Type B pancreatic cell (in vitro differentiated cells): ENCODE results near the gene H2BK1. TPM values are rescaled to one million over a fixed set of nuclear protein-coding genes. Genes with fewer than 3 reads are reported as not detected.
A peak's percentile ranks its signal among the peaks of the same experiment; 100 is the strongest.

Source experiments
- DNase-seq: peaks from one replicate; pipeline ENCODE4 v3.0.0; 2021; ENCODE audit warnings: mixed read lengths; ENCODE audit not compliant: unreplicated experiment; ENCODE audit errors: extremely low spot score
- H3K27ac Mint-ChIP-seq: 2 replicates; pipeline ENCODE4 v1.8.0; 2021; ENCODE audit warnings: mild to moderate bottlenecking, mixed read lengths
- H3K27me3 Mint-ChIP-seq: 2 replicates; pipeline ENCODE4 v1.8.0; 2021; ENCODE audit warnings: mixed read lengths
- H3K36me3 Mint-ChIP-seq: 2 replicates; pipeline ENCODE4 v1.8.0; 2021; ENCODE audit warnings: mixed read lengths
- H3K4me1 Mint-ChIP-seq: one replicate; pipeline ENCODE4 v1.8.0; 2021; ENCODE audit warnings: mixed read lengths; ENCODE audit not compliant: unreplicated experiment
- H3K4me3 Mint-ChIP-seq: 2 replicates; pipeline ENCODE4 v1.8.0; 2021; ENCODE audit warnings: mild to moderate bottlenecking, mixed read lengths
- H3K9me3 Mint-ChIP-seq: 2 replicates; pipeline ENCODE4 v1.8.0; 2021; ENCODE audit warnings: mixed read lengths
- total RNA-seq: library from RNA; stranded (reverse); gene quantifications from 2 replicates; pipeline ENCODE4 v1.2.1, GENCODE V29; 2021; ENCODE audit warnings: low replicate concordance
- TF ChIP-seq, protein P1 (sequence below): fragments of 200-600 bp; sonication (generic); conservative IDR thresholded peaks from 2 replicates; pipeline ENCODE4 v1.5.0; 2021; ENCODE audit warnings: antibody characterized with exemption, mild to moderate bottlenecking

Gene H2BK1
- total RNA-seq, 1 donor from 2014 or later: not detected

DNA sequence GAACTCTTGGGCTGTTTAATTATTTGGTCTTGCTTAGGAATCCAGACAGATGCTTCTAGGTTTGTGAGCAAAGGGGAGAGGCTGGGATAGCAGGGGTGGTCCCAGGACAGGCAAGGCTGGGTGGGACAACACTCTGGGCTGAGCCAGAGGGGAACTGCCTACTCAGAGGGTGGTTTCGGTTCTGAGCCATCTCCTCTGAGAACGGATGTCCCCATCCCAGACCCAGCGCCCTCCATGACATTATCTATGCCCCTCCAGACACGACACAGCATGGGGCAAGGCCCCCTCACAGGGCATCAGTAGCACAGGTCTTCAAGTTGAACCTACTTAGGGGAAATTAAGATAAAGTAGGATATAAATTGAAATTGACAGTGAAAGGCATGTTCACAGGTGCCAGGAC, 30.3 kb downstream of the H2BK1 start:
- DNase-seq: peak; percentile 63
- TF ChIP-seq, protein P1, sequence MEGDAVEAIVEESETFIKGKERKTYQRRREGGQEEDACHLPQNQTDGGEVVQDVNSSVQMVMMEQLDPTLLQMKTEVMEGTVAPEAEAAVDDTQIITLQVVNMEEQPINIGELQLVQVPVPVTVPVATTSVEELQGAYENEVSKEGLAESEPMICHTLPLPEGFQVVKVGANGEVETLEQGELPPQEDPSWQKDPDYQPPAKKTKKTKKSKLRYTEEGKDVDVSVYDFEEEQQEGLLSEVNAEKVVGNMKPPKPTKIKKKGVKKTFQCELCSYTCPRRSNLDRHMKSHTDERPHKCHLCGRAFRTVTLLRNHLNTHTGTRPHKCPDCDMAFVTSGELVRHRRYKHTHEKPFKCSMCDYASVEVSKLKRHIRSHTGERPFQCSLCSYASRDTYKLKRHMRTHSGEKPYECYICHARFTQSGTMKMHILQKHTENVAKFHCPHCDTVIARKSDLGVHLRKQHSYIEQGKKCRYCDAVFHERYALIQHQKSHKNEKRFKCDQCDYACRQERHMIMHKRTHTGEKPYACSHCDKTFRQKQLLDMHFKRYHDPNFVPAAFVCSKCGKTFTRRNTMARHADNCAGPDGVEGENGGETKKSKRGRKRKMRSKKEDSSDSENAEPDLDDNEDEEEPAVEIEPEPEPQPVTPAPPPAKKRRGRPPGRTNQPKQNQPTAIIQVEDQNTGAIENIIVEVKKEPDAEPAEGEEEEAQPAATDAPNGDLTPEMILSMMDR: no peak
- H3K36me3 Mint-ChIP-seq: no peaks in the 10 kb centered on the region
- no peak overlapping the region for H3K27ac Mint-ChIP-seq
- no peaks in the 10 kb centered on the region for H3K4me1 Mint-ChIP-seq
- no peaks in the 10 kb centered on the region for H3K9me3 Mint-ChIP-seq
- no peak overlapping the region for H3K4me3 Mint-ChIP-seq
- peaks cover 42% of the 10 kb centered on the region for H3K27me3 Mint-ChIP-seq

DNA sequence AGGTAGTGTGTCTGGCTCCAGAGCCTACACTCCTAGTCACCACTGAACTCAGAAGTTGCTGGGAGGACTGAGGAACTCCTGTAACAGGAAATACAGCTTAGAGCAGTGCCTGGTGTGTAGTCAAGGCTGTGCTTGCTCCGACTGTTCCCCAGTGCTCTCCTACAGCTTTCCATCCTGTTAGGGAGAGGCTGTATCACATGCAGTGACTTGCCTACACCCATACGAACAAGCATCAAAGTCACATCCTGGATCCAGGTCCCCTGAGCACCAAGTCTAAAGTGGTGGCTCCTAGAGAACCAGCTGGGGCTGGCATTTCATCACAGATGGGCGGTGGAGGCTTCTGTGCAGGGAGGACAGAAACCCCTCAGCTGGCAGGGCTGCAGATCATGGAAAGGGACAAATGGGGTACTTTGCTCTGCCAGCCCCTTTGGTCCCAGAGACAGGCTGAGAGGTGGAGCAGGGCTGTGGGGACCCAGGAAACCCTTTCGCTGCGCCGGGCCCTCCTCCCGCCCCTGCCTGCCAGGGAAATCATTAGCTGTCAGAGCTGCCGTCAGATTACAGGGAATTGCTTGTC, 30.9 kb downstream of the H2BK1 start:
- no peaks in the 10 kb centered on the region for H3K36me3 Mint-ChIP-seq
- no peaks in the 10 kb centered on the region for H3K4me1 Mint-ChIP-seq
- peak; percentile 48 for DNase-seq
- no peak overlapping the region for H3K27ac Mint-ChIP-seq
- H3K4me3 Mint-ChIP-seq: no peak overlapping the region
- TF ChIP-seq, protein P1: no peak
- H3K27me3 Mint-ChIP-seq: peaks cover 44% of the 10 kb centered on the region
- no peaks in the 10 kb centered on the region for H3K9me3 Mint-ChIP-seq

DNA sequence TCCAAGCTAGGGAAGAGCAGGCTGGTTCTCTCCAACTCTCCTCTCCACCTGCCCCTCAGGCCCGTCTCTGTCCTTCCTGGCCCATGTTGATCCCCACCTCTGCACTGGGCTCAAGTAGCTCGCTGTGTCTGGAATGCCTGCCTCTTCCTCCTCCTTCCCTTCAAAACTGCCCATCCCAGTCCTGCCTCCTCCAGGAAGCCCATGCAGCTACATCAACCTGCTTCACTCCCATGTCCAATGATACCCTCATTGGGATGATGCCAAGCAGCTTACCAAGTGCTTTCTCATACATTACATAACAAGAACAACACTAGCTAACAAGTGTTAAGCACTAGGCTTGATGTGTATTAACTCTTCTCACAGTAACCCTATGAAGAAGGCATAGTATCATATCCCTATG, 31.5 kb downstream of the H2BK1 start:
- TF ChIP-seq, protein P1: no peak
- Mint-ChIP-seq H3K27ac (no peak overlapping the region), H3K36me3 (no peaks in the 10 kb centered on the region), H3K4me1 (no peaks in the 10 kb centered on the region), H3K4me3 (no peak overlapping the region), H3K9me3 (no peaks in the 10 kb centered on the region), H3K27me3 (peaks cover 44% of the 10 kb centered on the region)
- DNase-seq: peak; percentile 42

DNA sequence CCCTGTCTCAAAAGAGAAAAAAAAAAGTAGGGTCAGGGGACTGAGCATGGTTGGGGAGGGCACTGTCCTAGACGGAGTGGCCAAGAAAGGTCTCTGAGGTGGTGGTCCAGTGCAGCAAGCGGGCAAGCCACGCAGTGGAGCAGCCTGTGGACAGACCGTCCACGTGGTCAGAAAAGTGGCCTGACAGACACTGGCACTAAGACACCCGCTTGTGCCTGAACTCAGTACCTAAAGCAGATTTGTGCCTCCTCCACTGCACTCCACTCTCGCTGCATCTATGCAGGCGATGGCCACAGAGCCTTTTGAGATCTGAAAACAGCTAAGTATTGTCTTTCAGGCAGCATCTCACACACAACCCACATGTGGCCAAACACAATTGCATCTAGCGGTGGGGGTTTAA, 32.1 kb downstream of the H2BK1 start:
- TF ChIP-seq, protein P1: no peak
- Mint-ChIP-seq H3K36me3 (no peaks in the 10 kb centered on the region), H3K9me3 (peaks cover 3% of the 10 kb centered on the region), H3K27ac (no peak overlapping the region), H3K4me3 (no peak overlapping the region), H3K4me1 (no peaks in the 10 kb centered on the region), H3K27me3 (peaks cover 48% of the 10 kb centered on the region)
- DNase-seq: peak; percentile 58

DNA sequence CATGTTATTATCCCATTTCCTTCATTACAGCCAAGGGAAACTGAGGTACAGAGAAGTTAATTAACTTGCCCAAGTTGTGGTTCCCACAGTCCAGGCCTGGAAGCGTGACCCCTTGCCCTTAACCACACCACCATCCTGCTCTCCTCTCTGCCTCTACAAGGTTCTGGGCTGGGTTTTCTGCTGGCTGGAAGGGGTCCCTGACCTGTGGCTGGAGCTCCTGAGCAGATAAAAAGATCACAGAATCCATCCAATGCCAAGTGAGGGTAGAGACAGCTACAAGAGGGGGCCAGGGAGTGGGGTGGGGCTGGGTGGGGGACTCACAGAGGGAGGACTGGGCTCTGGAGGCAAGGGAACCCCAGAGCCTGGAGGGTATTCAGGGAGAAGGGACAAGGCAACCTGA, 33.0 kb downstream of the H2BK1 start:
- H3K4me3 Mint-ChIP-seq: no peak overlapping the region
- no peaks in the 10 kb centered on the region for H3K36me3 Mint-ChIP-seq
- DNase-seq: peak; percentile 44
- H3K4me1 Mint-ChIP-seq: peaks cover 5% of the 10 kb centered on the region
- H3K9me3 Mint-ChIP-seq: peaks cover 11% of the 10 kb centered on the region
- H3K27ac Mint-ChIP-seq: no peak overlapping the region
- H3K27me3 Mint-ChIP-seq: peaks cover 57% of the 10 kb centered on the region
- TF ChIP-seq, protein P1: no peak

DNA sequence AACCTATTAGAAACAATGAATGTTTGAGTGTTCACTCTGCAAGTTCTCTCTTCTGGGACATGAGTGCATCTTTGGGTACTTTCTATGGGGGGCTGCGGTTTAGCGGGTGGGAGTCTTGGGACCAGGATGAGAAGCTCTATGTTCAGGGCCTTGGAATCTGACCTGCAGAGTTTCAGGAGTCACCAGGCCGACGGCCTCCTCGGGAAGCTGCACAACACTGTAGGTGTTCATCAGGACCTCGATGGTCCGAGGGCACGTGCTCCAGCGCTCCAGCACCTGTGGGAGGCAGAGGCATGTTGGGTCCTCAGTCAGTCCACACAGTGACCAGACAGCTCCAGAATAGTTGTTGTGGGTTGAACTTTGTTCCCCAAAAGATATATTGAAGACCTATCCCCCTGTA, 33.9 kb downstream of the H2BK1 start:
- Mint-ChIP-seq H3K27me3 (peaks cover 57% of the 10 kb centered on the region), H3K27ac (no peak overlapping the region), H3K4me1 (peaks cover 8% of the 10 kb centered on the region), H3K4me3 (no peak overlapping the region), H3K36me3 (no peaks in the 10 kb centered on the region), H3K9me3 (peaks cover 11% of the 10 kb centered on the region)
- TF ChIP-seq, protein P1: no peak
- peak; percentile 40 for DNase-seq
